ENCODE results near the gene PKD2.

DNA sequence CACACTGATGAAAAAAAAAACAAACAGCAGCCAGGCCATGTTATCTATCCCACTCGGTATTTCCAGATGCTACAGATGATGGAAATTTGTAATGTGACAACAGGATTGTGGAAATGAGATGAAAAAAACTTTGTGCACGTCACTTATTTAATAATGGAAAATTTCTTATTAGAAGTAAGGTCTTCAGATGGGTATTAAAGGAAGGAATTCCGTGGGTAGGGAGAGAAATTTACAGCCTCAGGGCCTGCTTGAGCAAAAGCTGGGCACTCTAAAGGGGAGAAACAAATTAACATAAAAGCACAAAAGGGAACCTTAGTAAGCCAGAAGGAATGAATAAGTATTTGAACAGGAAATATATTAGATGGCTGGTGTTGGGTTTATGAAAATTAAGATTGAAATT lies 4.2 kb upstream of the PKD2 start:
- TF ChIP-seq POLR2A (IDR thresholded peaks at IDR 0.05; ENCODE audit: low read depth) (no peak), EP300 (IDR thresholded peaks at IDR 0.05) (no peak)
